NOMO-1 treated with DMSO at 0.1 percent for 48 hours (cell line): ENCODE measurements around the gene STAG1.
A peak's percentile ranks its signal among the peaks of the same experiment; 100 is the strongest.
"Not testable (repeated sequence)": the region's sequence is repeated elsewhere in the genome, so short reads cannot be mapped to it uniquely, and the experiment has no call there.

ENCODE experiments used
- DNase-seq: peaks from one replicate; lab custom pipeline; 2025; ENCODE audit not compliant: unreplicated experiment; lab: John Stamatoyannopoulos, UW

Gene STAG1

DNA sequence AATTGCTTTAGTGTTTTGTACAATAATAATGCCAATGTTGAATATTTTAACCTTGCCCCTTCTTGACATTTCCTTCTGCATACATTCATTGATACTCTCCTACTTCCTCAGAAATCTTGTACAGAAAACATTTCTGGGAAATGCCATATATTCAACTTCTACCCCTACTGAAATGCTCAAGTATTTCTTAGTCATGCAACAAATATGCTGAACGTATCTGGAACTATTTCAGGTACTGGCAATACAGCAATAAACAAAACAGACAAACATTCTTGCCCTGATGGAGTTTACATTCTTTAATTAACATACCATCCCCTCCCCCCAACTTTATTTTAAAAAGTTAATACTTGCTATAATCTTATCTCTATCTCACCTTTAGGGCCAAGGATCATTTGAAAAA, 147.2 kb downstream of the STAG1 start:
- no peak for DNase-seq

DNA sequence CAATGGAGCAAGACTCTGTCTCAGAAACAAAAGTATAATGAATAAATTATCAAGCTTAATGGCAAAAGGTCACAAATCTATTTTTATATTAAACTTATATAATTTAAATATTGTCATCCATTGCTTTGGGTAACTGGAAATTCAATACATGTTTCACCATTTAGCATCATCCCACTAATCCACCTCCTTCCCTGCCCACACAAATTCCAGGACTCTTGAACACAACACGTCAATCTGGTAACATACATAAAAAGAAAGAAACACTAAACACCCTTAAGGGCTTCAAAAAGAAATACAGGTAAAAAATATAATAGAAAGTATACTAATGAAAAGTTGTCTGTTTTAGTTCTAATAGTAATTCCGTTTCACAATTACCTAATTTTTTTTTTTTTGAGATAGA, 149.4 kb downstream of the STAG1 start:
- DNase-seq = no peak

- peak; percentile 64 for DNase-seq
Observed at GRCh38 chr3:136595913-136596697, 156.1 kb downstream of the STAG1 start.

DNA sequence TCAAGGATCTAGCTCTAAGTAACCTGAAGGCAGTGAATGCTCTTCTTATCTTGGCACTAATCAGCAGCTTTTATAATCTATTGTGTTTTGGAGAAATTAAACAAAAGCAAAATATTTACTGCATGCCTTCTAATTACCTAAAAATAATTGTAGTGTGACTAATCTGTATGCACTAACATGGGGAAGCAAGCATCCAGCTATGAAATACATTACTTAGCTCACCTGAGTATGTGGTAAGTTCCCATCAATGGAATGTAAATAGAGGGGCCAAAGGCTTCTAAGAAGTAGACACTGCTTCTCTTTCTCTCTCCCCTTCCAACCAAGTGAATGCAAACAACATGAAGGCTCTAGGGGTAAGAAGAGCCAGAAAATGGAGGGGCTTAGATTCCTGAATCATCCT, 165.6 kb downstream of the STAG1 start:
- DNase-seq = no peak

DNA sequence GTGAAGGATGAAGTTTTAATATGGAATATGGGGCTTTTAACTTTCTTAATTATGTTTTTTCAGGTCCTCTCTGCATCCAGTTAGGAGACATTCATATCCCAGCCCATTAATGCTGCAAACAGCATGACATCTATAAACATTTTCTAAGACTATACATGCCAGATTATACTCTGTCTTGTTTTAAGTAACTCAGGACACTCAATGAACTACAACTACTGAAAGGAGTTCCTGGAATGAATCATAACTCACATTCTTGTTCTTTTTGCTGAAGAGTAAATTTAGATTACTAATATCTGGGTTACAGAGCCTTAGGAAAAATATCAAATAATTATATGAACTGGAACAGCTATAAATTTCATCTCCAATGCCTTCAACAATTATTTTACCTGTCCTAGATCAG, 167.4 kb downstream of the STAG1 start:
- no peak for DNase-seq

DNA sequence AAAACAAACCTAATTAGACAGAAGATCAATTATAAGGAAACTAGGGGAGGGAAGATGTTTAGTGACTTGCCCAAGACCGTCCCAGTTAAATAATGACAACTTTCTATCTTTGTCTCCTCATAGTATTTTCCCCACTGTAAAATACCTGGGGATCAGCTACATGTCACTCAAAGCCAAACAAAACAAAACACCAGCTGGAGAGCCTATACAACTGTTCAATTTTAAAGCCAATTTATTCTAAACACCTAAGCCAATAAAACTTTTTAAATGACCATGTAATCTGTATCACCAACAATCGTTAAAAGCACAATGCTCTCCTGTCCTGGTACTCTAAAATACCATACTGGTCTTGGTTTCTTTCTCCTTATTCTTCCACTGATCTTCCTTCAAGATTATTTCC, 168.4 kb downstream of the STAG1 start:
- no peak for DNase-seq

DNA sequence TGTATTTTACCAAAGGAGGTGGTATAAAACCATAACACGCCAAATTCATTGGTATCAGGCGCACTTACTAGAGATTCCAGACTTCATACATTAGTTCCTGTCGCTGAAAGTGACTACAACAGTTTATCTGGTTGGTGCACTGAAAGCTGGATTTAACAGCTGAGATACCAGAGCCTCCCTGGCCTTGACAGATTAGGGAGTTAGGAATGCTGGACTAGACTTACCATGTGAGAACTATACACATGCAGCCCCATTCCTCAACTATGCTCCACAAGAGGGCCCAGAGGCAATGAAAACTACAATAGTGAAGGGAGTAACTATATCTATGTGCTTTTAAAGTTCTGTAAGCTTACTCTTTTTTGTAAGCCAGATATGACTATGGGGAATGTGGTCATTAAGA, 174.4 kb downstream of the STAG1 start:
- no peak for DNase-seq

DNA sequence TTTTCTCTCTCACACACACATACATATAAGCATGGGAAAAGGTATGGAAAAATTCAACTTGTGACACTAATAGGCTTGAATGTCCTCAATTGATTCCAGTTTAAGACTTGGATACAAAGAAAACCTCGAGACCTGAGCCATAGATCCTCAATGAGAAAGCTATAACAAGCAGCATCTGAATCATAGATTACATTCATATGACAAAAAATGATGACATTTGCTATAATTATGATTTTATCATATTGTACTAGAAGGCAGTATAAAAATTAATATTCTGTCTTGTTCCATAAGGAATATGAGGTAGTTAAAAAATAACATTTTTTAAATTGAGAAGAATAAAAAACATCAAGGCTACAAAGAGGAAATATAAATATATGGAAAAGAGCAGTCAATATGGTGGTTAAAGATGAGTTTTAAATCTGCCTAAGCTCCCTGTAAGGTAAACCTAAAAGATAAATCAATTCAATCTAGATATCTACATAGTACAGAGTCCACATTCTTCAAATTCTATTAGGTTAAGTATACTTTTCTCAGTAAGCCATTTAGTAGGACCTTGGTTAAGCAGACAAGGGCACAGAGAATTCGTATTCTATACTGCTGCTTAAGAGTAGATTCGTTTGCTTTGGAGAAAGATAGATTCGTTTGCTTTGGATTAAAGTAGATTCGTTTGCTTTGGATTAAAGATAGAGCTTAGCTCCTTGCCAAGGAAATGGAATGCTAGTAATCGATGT, 175.7 kb downstream of the STAG1 start:
- DNase-seq = no peak

- DNase-seq = no peak
Observed at GRCh38 chr3:136567599-136568188, 184.5 kb downstream of the STAG1 start.

GRCh38 chr3:136564962-136565361, 187.2 kb downstream of the STAG1 start:
- not testable (repeated sequence) for DNase-seq

- no peak for DNase-seq
Observed at GRCh38 chr3:136562026-136562425, 190.2 kb downstream of the STAG1 start.

DNA sequence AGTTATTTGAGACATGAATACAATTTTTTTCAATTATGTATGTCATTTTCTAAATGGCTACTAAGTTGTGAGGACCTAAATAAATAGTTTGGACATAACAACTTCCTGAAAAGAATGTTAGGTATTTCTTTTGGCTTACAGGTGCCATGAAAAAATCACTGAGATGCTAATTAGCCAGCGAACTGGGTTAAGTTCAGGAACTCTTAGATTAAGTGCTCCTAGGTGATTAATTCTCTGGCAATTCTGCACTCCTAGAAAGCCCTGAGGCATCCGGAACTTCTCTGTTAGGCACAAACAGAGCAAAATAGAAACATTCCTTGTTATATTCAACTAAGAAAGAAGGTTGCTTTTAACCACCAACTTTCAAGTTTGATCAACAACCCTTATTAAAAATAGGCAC, 192.3 kb downstream of the STAG1 start:
- DNase-seq = no peak

DNA sequence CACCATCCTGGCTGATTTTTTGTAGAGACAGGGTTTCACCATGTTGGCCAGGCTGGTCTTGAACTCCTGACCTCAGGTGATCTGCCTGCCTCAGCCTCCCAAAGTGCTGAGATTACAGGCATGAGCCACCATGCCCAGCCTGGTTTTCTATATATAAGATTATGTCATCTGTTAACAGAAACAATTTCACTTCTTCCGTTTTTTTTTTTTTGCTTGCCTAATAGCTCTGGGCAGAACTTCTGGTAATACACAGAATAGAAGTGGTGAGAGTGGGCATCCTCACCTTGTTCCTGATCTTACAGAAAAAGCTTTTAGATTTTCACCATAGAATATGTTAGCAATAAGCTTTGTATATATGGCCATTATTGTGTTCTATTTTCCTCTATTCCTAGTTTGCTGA, 202.7 kb downstream of the STAG1 start:
- peak; percentile 81 for DNase-seq

GRCh38 chr3:136547293-136547692, 204.9 kb downstream of the STAG1 start:
- DNase-seq = no peak

DNA sequence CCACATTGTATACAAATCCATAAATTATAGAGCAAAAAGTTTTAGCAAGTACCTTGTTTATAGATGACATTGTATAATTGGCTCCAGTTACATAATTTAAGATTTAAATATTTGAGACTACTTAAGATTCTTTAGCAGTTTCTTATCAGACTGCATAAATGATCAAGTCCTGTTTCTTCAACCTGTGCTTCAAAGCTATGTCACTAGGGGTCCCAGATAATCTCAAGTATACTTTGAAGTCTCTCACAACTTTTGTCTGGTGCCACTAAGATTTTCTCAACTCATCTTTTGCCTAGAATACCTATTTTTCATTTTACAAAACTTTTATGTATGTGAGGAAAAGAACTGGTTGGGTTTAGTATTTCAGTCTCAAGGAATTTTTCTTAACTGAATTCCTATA, 205.5 kb downstream of the STAG1 start:
- DNase-seq = peak; percentile 9

GRCh38 chr3:136545664-136546268, 206.4 kb downstream of the STAG1 start:
- DNase-seq = peak; percentile 7

GRCh38 chr3:136544532-136544931, 207.6 kb downstream of the STAG1 start:
- peak; percentile 27 for DNase-seq

GRCh38 chr3:136543385-136543784, 208.8 kb downstream of the STAG1 start:
- peak; percentile 92 for DNase-seq

DNA sequence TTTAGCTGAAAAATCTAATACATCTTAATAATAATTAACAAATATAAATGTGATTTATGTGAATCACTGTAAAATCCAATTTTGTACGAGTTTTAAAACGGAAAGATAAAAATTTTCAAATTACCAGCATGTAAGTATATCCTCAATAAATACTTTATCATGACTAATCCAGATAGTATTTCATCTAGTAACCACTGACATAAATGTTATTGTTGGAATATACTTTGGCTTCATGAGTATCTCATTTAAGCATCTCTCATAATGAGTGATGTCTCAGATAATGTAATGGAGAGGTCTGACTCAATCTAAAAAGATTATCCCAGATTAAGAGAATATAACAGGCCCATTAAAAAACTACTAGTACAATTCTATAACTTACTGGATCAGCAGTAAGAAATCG, 216.3 kb downstream of the STAG1 start:
- no peak for DNase-seq

- DNase-seq = no peak
Observed at GRCh38 chr3:136532766-136533165, 219.4 kb downstream of the STAG1 start.

DNA sequence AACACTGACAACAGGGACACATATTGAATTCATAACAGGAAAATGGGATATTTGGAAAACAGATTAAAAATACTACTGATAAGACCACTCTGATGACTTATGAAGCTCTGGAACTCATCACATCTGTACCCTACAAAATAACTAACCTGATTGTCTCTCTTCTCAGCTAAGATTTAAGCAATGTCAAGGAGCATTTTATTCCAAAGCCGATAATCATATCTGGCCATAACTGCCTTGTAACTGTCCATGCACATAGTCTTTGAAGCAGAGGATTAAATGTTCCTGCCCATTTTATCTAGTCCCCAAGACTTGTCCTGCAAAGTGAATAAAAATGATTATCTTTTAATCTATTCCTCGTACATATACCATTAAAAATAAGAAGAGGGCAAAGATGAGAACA, 234.1 kb downstream of the STAG1 start:
- DNase-seq = no peak

DNA sequence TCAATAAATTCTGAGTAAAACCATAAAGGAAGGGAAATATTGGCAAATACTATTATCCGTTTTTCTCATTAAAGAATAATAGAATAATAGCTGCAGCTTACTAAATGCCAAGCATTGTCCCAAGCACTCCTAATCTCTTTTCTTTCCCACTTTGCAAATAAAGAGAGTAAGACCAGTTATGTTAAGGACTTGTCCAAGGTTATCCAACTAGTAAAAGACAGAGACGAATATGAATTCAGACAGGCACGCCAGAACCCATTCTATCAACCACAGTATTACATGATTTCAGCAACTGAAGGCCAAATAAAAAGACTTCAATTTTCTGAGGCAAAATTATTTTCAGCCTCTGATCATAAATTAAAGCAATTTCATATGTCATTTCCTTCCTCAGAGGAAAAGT, 235.5 kb downstream of the STAG1 start:
- no peak for DNase-seq
